Measurements from ENCODE around the gene TIMM44.

The TIMM44 gene

GRCh38 chr19:7917267-7918061, 26.0 kb downstream of the TIMM44 start:
- H3K27ac ChIP-seq: peak overlapping the region; percentile 22
- no peak for DNase-seq (ENCODE audit: low read depth, low spot score)

- DNase-seq (ENCODE audit: low read depth, low spot score): no peak
- H3K27ac ChIP-seq: peak overlapping the region; percentile 22
Measured at GRCh38 chr19:7916955-7917266, 26.6 kb downstream of the TIMM44 start.

GRCh38 chr19:7916103-7916954, 27.1 kb downstream of the TIMM44 start:
- DNase-seq (ENCODE audit: low read depth, low spot score): no peak
- H3K27ac ChIP-seq: peak overlapping the region; percentile 22

- no peak overlapping the region for H3K27ac ChIP-seq
- DNase-seq (ENCODE audit: low read depth, low spot score): no peak
Measured at GRCh38 chr19:7915250-7916102, 28.0 kb downstream of the TIMM44 start.

GRCh38 chr19:7914598-7915045, 28.8 kb downstream of the TIMM44 start, which contains the start of gene TGFBR3L:
Gene TGFBR3L (plus strand): TSS chr19:7914830.
- H3K27ac ChIP-seq: no peak within 1 kb of the TSS
- DNase-seq (ENCODE audit: low read depth, low spot score): no peak

GRCh38 chr19:7914099-7914498, 29.4 kb downstream of the TIMM44 start:
- no peak for DNase-seq (ENCODE audit: low read depth, low spot score)
- H3K27ac ChIP-seq: no peak overlapping the region

GRCh38 chr19:7913652-7914051, 29.8 kb downstream of the TIMM44 start:
- no peak overlapping the region for H3K27ac ChIP-seq
- no peak for DNase-seq (ENCODE audit: low read depth, low spot score)

- H3K27ac ChIP-seq: no peak overlapping the region
- DNase-seq (ENCODE audit: low read depth, low spot score): no peak
Measured at GRCh38 chr19:7912697-7913564, 30.5 kb downstream of the TIMM44 start.

GRCh38 chr19:7912144-7912696, 31.2 kb downstream of the TIMM44 start:
- no peak for DNase-seq (ENCODE audit: low read depth, low spot score)
- no peak overlapping the region for H3K27ac ChIP-seq

- H3K27ac ChIP-seq: no peak overlapping the region
Measured at GRCh38 chr19:7911508-7912143, 31.8 kb downstream of the TIMM44 start.

GRCh38 chr19:7910321-7911161, 32.9 kb downstream of the TIMM44 start:
- no peak overlapping the region for H3K27ac ChIP-seq
- DNase-seq (ENCODE audit: low read depth, low spot score): no peak

More at GRCh38 chr19:7911508-7912143, 31.8 kb downstream of the TIMM44 start:
- DNase-seq (ENCODE audit: low read depth, low spot score): no peak

GRCh38 chr19:7909471-7910067, 33.9 kb downstream of the TIMM44 start:
- no peak for DNase-seq (ENCODE audit: low read depth, low spot score)
- H3K27ac ChIP-seq: no peak overlapping the region

GRCh38 chr19:7908742-7909461, 34.6 kb downstream of the TIMM44 start:
- H3K27ac ChIP-seq: no peak overlapping the region
- DNase-seq (ENCODE audit: low read depth, low spot score): no peak

- no peak for DNase-seq (ENCODE audit: low read depth, low spot score)
- H3K27ac ChIP-seq: no peak overlapping the region
Measured at GRCh38 chr19:7908078-7908699, 35.3 kb downstream of the TIMM44 start.

- no peak for DNase-seq (ENCODE audit: low read depth, low spot score)
- H3K27ac ChIP-seq: no peak overlapping the region
Measured at GRCh38 chr19:7907544-7907943, 35.9 kb downstream of the TIMM44 start.

- no peak overlapping the region for H3K27ac ChIP-seq
- no peak for DNase-seq (ENCODE audit: low read depth, low spot score)
Measured at GRCh38 chr19:7907122-7907521, 36.3 kb downstream of the TIMM44 start.
